Erythroblast (primary cell): ENCODE measurements around the gene B4GALT6.

Source experiments
- GATA1 ChIP-seq: IDR thresholded peaks from 2 replicates; pipeline ENCODE4 v1.6.1; 2011; ENCODE audit warnings: low read depth, mild to moderate bottlenecking, control low read depth, low read length, moderate library complexity
- POLR2A ChIP-seq: IDR thresholded peaks from 2 replicates; pipeline ENCODE4 v1.6.1; 2011; ENCODE audit warnings: mild to moderate bottlenecking, low read length

DNA sequence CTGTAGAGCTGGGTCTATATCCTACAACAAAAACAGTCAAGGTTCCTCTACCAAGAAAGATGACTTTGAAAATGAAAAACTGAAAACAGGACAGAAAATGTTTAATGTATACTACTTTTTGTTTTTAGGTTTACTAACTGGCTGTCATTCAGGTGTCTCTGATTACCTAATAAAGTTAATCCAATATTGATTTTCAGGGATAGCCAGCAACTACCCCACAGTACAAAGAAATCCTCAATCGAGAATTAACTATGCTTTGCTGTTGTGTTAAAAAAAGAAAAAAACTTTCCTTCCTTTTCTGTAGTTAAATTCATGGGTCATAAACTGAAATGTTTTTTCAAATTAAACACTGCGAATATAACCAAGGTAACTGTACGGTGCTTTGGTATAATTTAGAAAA lies 46.9 kb downstream of the B4GALT6 start:
- TF ChIP-seq POLR2A (no peak), GATA1 (no peak)
